CD14-positive monocyte (primary cell): ENCODE measurements around the gene DDX51. TPM values are rescaled to one million over a fixed set of nuclear protein-coding genes. Genes with fewer than 3 reads are reported as not detected.

ENCODE experiments used
- DNase-seq, 3 donors: peaks; one replicate each; pipeline ENCODE4 v3.0.0-alpha.2; 2011 to 2022
- H2AFZ ChIP-seq: 2 replicates; pipeline ENCODE4 v1.6.0; 2012; ENCODE audit warnings: mild to moderate bottlenecking, low read depth, low read length, inconsistent platforms; ENCODE audit not compliant: insufficient read depth, poor library complexity, severe bottlenecking
- H3K27ac ChIP-seq, 2 donors: 1 replicate in 1 of 2; 2 replicates in 1 of 2; pipeline ENCODE4 v1.5.1; 2012 to 2013; ENCODE audit warnings: low read length in 2 of 2, control low read depth in 1 of 2, inconsistent platforms in 1 of 2, low read depth in 1 of 2, mild to moderate bottlenecking in 1 of 2
- H3K27me3 ChIP-seq, 2 donors: one replicate each; pipeline versions ENCODE4 v1.6.0 to v1.6.1; 2011 to 2013; ENCODE audit warnings: low read length in 2 of 2; ENCODE audit not compliant: control insufficient read depth in 2 of 2, insufficient read depth in 2 of 2
- H3K36me3 ChIP-seq, 2 donors: replicated peaks in 1 of 2; 1 replicate in 1 of 2; 2 replicates in 1 of 2; pipeline versions ENCODE4 v1.5.1 to v1.6.1; 2012 to 2013; ENCODE audit warnings: low read length in 2 of 2, control low read depth in 1 of 2, inconsistent platforms in 1 of 2, mild to moderate bottlenecking in 1 of 2; ENCODE audit not compliant: insufficient read depth in 2 of 2, control insufficient read depth in 1 of 2
- H3K4me1 ChIP-seq, 2 donors: 1 replicate in 1 of 2; 2 replicates in 1 of 2; pipeline versions ENCODE4 v1.5.1 to v1.6.1; 2012 to 2013; ENCODE audit warnings: low read length in 2 of 2, control low read depth in 1 of 2, inconsistent platforms in 1 of 2, mild to moderate bottlenecking in 1 of 2, moderate library complexity in 1 of 2; ENCODE audit not compliant: insufficient read depth in 2 of 2, control insufficient read depth in 1 of 2
- H3K4me2 ChIP-seq: replicated peaks from 2 replicates; pipeline ENCODE3; 2012; ENCODE audit warnings: low read length, moderate library complexity, mild to moderate bottlenecking; ENCODE audit not compliant: poor library complexity, severe bottlenecking; ENCODE audit errors: extremely low read depth
- H3K4me3 ChIP-seq, 3 experiments: fragments of 200-600 bp in 1 of 3; sonication (generic) in 1 of 3; replicated peaks in 1 of 3; 1 replicate in 2 of 3; 2 replicates in 1 of 3; pipeline ENCODE4 v1.5.1; 2011 to 2013; ENCODE audit warnings: low read length in 3 of 3, mild to moderate bottlenecking in 3 of 3, control low read depth in 2 of 3, low read depth in 2 of 3, inconsistent platforms in 1 of 3, moderate library complexity in 1 of 3
- H3K79me2 ChIP-seq: 2 replicates; pipeline ENCODE4 v1.6.0; 2012; ENCODE audit warnings: mild to moderate bottlenecking, control low read depth, inconsistent platforms, low read length, moderate library complexity; ENCODE audit not compliant: insufficient read depth
- H3K9ac ChIP-seq: 2 replicates; pipeline ENCODE4 v1.6.0; 2017; ENCODE audit warnings: low read length, mild to moderate bottlenecking; ENCODE audit not compliant: insufficient read depth, poor library complexity, severe bottlenecking
- H3K9me3 ChIP-seq, 2 donors: replicated peaks in 1 of 2; 1 replicate in 1 of 2; 2 replicates in 1 of 2; pipeline versions ENCODE4 v1.5.1 to v1.6.1; 2012 to 2013; ENCODE audit warnings: low read length in 2 of 2, control low read depth in 1 of 2; ENCODE audit not compliant: control insufficient read depth in 1 of 2, insufficient read depth in 1 of 2
- H4K20me1 ChIP-seq: 2 replicates; pipeline ENCODE4 v1.6.0; 2012; ENCODE audit warnings: mild to moderate bottlenecking, low read length, control low read depth, moderate library complexity; ENCODE audit not compliant: insufficient read depth
- H3K27ac Mint-ChIP-seq, 7 donors: one replicate each; pipeline ENCODE4 v1.8.0; 2020; ENCODE audit warnings: mild to moderate bottlenecking in 7 of 7, mixed read lengths in 7 of 7, moderate library complexity in 6 of 7, inconsistent platforms in 2 of 7
- H3K27me3 Mint-ChIP-seq, 3 donors: one replicate each; pipeline ENCODE4 v1.8.0; 2021 to 2022; ENCODE audit warnings: low read depth in 3 of 3, mild to moderate bottlenecking in 3 of 3, mixed read lengths in 3 of 3, moderate library complexity in 3 of 3, inconsistent platforms in 1 of 3
- H3K36me3 Mint-ChIP-seq, 2 donors: one replicate each; pipeline ENCODE4 v1.8.0; 2020; ENCODE audit warnings: mixed read lengths in 2 of 2, inconsistent platforms in 1 of 2, mild to moderate bottlenecking in 1 of 2
- H3K4me1 Mint-ChIP-seq: one replicate; pipeline ENCODE4 v1.8.0; 2020; ENCODE audit warnings: mild to moderate bottlenecking, mixed read lengths
- H3K4me3 Mint-ChIP-seq, 2 donors: one replicate each; pipeline ENCODE4 v1.8.0; 2020; ENCODE audit warnings: mild to moderate bottlenecking in 2 of 2, mixed read lengths in 2 of 2, moderate library complexity in 1 of 2
- H3K9me3 Mint-ChIP-seq, 7 donors: one replicate each; pipeline ENCODE4 v1.8.0; 2020 to 2022; ENCODE audit warnings: mixed read lengths in 7 of 7, mild to moderate bottlenecking in 6 of 7, moderate library complexity in 6 of 7, inconsistent platforms in 2 of 7
- WGBS: methylation state at CpG from one replicate; pipeline ENCODE4 v1.1.5; 2013; ENCODE audit warnings: missing lambda C conversion rate; ENCODE audit not compliant: insufficient coverage; 5-methylcytosine and 5-hydroxymethylcytosine counted together
- intact Hi-C, 2 donors: fragments of 100-400 bp; cut with micrococcal nuclease; formaldehyde crosslinking; loops; one replicate each; pipeline versions ENCODE4 v1.15.0 to v1.15.1; 2023
- polyA plus RNA-seq, 3 donors: library from polyadenylated mRNA; depleted of rRNA in 1 of 3; unstranded in 2 of 3; stranded (reverse) in 1 of 3; fragments of 300-500 nt in 2 of 3; fragments of >200 nt in 1 of 3; fragmentation: Illumina TruSeq in 2 of 3; gene quantifications; 1 replicate in 2 of 3; 2 replicates in 1 of 3; pipeline ENCODE4 v1.2.3, GENCODE V29; 2012 to 2021
- TF ChIP-seq, protein P1 (sequence below): fragments of 200-600 bp; IDR thresholded peaks from one replicate; pipeline ENCODE4 v1.8.0; 2022; ENCODE audit warnings: antibody characterized with exemption, mild to moderate bottlenecking

The DDX51 gene
- polyA plus RNA-seq, 3 donors: 1.7 to 24.9 (median 2.7) TPM

DNA sequence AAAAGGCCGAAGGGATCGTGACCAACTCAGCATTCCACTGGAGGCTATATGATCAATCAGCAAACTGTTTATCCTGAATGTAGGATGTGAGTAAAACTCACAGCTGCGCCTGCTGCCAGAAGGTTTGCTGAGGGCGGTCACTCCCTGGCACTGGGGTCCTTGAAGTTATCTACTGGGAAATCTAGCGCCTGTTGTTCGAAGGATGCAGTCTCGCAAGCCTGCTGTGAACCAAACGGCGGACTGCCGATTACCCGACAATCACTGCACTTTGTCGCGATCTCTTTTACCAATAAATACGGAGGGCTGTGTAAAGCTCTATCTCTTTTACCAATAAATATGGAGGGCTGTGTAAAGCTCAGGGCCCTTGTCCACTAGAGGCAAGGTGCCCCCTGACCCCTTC is 12.9 kb downstream of the DDX51 start:
- Mint-ChIP-seq H3K27me3 (peaks cover 0 to 5% (median 0%) of the 10 kb centered on the region in 3 donors), H3K9me3 (peaks cover 0 to 9% (median 2%) of the 10 kb centered on the region in 7 donors), H3K4me1 (no peaks in the 10 kb centered on the region), H3K27ac (no peak overlapping the region), H3K4me3 (no peak overlapping the region), H3K36me3 (peaks cover 20 to 25% of the 10 kb centered on the region in 2 donors)
- no peaks in the 10 kb centered on the region for H3K79me2 ChIP-seq
- DNase-seq: no peak
- no peaks in the 10 kb centered on the region for H3K9me3 ChIP-seq
- no peak overlapping the region for H2AFZ ChIP-seq
- no peaks in the 10 kb centered on the region for H3K4me1 ChIP-seq
- H4K20me1 ChIP-seq: no peaks in the 10 kb centered on the region
- TF ChIP-seq, protein P1, sequence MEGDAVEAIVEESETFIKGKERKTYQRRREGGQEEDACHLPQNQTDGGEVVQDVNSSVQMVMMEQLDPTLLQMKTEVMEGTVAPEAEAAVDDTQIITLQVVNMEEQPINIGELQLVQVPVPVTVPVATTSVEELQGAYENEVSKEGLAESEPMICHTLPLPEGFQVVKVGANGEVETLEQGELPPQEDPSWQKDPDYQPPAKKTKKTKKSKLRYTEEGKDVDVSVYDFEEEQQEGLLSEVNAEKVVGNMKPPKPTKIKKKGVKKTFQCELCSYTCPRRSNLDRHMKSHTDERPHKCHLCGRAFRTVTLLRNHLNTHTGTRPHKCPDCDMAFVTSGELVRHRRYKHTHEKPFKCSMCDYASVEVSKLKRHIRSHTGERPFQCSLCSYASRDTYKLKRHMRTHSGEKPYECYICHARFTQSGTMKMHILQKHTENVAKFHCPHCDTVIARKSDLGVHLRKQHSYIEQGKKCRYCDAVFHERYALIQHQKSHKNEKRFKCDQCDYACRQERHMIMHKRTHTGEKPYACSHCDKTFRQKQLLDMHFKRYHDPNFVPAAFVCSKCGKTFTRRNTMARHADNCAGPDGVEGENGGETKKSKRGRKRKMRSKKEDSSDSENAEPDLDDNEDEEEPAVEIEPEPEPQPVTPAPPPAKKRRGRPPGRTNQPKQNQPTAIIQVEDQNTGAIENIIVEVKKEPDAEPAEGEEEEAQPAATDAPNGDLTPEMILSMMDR: no peak
- H3K27ac ChIP-seq: no peak overlapping the region
- H3K4me3 ChIP-seq: no peak overlapping the region
- H3K4me2 ChIP-seq: no peak overlapping the region
- intact Hi-C loops: no loop called here
- peaks cover 14 to 19% of the 10 kb centered on the region in 2 donors for H3K36me3 ChIP-seq
- H3K27me3 ChIP-seq: no peaks in the 10 kb centered on the region
- 98% methylated on average over 7 of the region's 14 CpGs for WGBS
- no peak overlapping the region for H3K9ac ChIP-seq

- Histone ChIP-seq H2AFZ (no peak overlapping the region), H3K4me2 (no peak overlapping the region), H3K9me3 (no peaks in the 10 kb centered on the region), H3K79me2 (no peaks in the 10 kb centered on the region), H3K27ac (no peak overlapping the region), H4K20me1 (no peaks in the 10 kb centered on the region), H3K27me3 (no peaks in the 10 kb centered on the region), H3K4me3 (no peak overlapping the region), H3K4me1 (no peaks in the 10 kb centered on the region), H3K36me3 (peaks cover 18 to 24% of the 10 kb centered on the region in 2 donors), H3K9ac (no peak overlapping the region)
- 97% methylated on average over 11 of the region's 14 CpGs for WGBS
- TF ChIP-seq, protein P1: no peak
- peaks cover 0 to 5% (median 0%) of the 10 kb centered on the region in 3 donors for H3K27me3 Mint-ChIP-seq
- H3K4me1 Mint-ChIP-seq: no peaks in the 10 kb centered on the region
- DNase-seq: no peak
- intact Hi-C loops: no loop called here
- no peak overlapping the region for H3K4me3 Mint-ChIP-seq
- H3K9me3 Mint-ChIP-seq: peaks cover 1 to 8% (median 2%) of the 10 kb centered on the region in 7 donors
- peaks cover 25 to 29% of the 10 kb centered on the region in 2 donors for H3K36me3 Mint-ChIP-seq
- H3K27ac Mint-ChIP-seq: no peak overlapping the region
Observed at GRCh38 chr12:132130690-132131089, 13.4 kb downstream of the DDX51 start.
